Renal cortex interstitium (tissue), 11 donors: ENCODE measurements around the gene KLHL42. TPM values are rescaled to one million over a fixed set of nuclear protein-coding genes. Genes with fewer than 3 reads are reported as not detected.

ENCODE experiments used
- DNase-seq, 11 donors: peaks; one replicate each; pipeline ENCODE4 v3.0.0-alpha.2; 2013; ENCODE audit warnings: low read depth in 9 of 11, low spot score in 4 of 11; ENCODE audit errors: extremely low read depth in 1 of 11
- polyA plus RNA-seq, 3 donors: library from polyadenylated mRNA; unstranded; fragments of 120-200 nt; gene quantifications; one replicate each; pipeline ENCODE4 v1.2.1, GENCODE V29; 2013; ENCODE audit not compliant: insufficient read length in 3 of 3

The KLHL42 gene
- polyA plus RNA-seq, 3 donors: 32.1 to 41.5 (median 36.7) TPM

DNA sequence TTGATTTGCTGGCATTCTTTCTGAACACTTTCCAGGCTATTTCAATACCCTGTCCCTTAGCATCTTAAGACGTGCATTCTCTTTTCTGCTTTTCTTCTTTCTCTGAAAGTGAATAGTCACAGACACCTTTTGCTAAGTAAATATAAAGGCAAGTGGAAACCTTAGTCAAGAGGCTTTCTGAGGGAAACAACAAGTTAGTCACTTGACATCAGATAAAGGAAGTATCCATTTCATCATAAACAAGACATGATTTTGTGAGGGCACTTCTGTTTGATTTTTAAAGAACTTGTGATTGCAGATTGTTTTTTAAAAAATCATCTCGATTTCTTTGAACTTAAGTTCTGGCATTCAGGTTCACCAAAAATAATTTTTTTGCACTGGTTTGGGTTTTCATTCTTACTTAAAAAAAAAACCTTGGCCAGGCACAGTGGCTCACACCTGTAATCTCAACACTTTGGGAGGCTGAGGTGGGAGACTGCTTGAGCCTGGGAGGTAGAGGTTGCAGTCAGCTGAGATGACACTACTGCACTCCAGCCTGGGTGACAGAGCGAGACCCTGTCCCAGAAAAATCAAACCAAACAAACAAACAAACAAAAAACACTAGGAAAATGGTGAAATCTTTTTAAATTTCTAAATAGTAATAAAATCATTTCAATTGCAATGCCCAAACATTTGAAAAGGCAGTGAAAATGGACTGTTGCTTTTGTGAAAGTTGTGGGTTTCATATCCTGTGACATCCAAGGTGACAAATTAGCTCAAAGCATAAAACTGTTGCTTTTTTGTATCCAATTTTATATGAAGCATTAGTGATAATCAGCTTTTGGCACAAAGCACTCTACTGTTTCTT is 8.3 kb upstream of the KLHL42 start:
- DNase-seq: no peak

DNA sequence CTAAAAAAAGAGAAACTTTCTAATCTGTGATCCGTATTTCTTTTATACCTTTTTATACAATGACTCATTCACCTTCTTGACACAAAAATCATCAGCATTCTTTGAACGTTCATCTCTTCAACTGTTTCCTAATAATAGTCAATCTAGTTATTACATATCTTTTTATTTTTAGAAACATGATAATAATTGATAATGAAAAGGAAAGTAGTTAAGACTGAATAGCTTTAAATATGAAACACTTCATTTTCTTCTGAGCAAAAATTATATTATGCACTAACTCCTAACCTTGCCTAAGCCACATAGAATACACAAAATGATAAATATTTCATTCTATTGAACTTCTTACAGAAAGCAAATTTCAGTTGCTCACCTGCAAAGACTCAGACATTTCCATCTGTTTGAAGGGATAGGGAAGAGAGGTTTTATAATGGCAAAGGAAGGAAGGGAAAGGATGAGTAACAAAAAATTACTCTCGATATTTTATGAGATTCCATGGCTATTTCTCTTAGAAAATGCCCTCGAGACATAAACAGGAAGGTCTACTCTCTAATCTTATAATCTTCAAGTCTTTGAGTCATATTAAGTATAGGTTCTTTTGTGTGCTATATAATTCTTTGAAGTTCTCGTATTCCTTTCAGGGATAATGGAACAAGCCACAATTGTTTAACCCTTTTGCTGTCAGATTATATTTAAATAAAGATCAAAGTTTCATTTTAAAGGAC is 7.5 kb upstream of the KLHL42 start:
- no peak for DNase-seq

DNA sequence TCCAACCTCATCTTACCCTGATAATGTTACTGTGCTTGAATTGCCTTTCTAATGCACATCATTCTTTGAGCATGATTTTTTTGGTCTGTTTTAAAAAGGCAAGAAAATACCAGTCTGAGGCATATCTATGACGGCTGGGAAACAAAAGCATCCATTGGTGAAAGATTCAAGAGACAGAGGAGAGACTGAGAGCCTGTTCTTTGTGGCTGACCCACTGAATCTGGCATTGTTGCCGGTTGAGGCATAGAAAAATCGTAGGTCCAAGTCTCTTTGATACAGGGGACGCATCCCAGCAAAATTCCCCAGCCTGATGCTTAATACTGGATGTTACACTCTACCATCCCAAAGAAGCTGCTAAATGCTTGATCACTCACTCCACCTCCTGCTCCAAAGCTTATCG is 2.9 kb upstream of the KLHL42 start:
- no peak for DNase-seq

DNA sequence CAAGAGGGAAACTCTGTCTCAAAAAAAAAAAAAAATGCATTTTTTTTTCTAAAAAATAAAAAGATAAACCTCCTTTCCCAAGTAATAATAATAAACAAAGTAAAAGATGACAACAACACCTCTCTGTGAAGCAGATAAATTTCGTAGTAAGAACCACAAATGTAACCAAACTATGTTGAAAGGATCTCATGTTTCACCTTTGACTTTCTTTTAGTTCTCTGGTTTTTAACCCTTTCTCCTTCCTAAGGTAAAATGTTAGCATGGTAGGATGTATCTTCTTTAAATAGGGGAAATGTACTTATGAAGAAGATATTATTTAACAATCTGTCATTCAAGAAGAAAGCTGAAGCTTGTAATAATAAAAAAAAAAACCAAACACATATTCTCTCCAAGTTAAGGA is 1.8 kb upstream of the KLHL42 start:
- DNase-seq: no peak

DNA sequence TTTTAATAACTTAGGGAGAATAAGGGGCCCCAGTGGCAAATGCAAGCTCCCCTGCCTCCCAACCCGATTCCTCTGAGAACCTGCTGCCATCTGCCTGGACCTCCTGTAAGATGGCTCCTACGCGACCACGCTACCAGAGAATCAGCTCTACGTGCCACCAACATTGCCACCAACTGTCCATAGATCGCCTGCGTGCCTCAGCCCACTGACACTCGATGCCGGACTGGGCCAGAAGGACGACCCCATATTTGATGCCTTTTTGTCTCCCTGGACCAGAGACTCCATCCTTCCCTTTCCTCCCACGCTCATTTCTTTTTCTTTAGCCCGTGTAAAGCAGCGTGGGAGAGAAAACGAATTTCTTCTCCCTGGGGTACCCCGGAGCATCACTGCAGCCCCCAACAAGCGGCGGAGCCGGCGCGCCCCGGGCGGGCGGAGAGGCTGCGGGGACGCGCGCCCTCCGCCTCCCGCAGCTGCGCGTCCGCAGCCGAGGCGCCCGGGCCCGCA is 565 bp upstream of the KLHL42 start:
- peak in 4 of 11 donors; percentile 24 to 26 (median 24) for DNase-seq

DNA sequence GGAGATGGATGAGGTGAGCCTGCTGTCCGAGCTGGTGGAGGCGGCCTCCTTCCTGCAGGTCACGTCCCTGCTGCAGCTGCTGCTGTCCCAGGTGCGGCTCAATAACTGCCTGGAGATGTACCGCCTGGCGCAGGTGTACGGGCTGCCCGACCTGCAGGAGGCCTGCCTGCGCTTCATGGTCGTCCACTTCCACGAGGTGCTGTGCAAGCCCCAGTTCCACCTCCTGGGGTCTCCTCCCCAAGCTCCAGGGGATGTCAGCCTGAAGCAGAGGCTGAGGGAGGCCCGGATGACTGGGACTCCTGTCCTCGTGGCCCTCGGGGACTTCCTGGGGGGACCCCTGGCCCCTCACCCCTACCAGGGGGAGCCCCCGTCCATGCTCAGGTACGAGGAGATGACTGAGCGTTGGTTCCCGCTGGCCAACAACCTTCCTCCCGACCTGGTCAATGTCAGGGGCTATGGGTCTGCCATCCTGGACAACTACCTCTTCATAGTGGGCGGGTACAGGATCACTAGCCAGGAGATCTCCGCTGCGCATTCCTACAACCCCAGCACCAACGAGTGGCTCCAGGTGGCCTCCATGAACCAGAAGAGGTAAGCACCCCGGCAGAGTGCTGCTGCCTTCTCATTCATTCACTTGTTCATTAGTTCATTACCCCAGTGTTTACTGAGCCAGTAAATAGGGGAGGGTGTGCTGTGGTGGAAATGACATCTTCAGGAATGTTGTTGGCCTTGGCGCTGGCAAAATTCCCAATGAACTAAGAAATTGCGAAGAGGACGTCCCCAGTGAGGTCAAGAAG is 777 bp downstream of the KLHL42 start:
- peak in 6 of 11 donors; percentile 14 to 32 (median 23) for DNase-seq

- peak in 1 of 11 donors; percentile 16 for DNase-seq
Measured at GRCh38 chr12:27781680-27782079, 1.6 kb downstream of the KLHL42 start.

- no peak for DNase-seq
Measured at GRCh38 chr12:27782481-27782880, 2.4 kb downstream of the KLHL42 start.

DNA sequence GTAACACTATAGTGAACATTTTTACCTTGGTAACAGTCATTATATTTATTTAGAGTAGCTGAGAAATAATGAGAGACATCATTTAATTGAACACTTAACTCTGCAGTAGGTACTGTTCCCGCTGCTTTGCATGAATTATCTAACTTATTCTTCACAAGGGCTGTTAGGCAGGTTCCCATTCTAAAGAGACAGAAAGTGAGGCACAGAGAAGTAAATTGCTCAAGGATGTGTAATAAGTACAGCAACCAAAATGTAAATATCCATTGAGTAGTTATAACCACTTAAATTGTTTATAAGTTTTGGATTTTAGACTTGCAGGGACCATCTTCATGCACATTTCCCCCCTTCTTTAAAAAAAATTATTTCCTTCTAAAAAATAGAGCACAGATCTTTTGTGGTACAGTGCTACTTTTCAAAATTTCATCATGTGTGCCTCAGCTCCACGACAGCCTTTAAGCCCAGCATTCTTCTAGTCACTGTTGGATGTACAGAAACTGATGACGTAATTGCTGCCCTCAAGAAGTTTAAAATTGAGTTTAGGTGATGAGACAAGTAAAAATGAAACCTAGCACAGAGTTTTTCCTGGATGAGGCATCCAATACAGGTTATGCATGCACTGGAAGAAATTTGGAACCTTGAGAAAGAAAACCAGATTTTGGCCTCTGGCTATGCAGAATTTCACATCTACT is 6.0 kb downstream of the KLHL42 start:
- DNase-seq: no peak

GRCh38 chr12:27787559-27787958 is 7.5 kb downstream of the KLHL42 start:
- DNase-seq: no peak

DNA sequence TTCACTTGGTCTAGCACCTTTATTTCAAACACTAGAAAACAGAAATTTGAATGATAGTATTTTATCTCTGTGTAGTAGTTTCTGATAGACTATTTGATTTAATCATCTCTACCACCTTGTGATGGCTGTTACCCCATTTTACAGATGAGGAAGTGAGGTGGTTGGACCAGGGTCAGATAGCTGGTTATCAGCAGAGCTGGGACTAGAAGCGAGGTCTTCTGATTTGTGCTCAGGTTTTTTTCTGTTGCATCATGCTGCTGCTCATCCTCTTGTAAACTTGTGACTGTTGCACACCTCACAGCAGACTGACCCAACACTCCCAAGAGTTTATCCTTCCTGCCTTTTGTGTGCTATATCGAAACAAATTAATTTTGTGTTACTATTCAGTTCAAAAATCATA is 10.1 kb downstream of the KLHL42 start:
- no peak for DNase-seq

- DNase-seq: no peak
Measured at GRCh38 chr12:27794818-27795584, 15.0 kb downstream of the KLHL42 start.

DNA sequence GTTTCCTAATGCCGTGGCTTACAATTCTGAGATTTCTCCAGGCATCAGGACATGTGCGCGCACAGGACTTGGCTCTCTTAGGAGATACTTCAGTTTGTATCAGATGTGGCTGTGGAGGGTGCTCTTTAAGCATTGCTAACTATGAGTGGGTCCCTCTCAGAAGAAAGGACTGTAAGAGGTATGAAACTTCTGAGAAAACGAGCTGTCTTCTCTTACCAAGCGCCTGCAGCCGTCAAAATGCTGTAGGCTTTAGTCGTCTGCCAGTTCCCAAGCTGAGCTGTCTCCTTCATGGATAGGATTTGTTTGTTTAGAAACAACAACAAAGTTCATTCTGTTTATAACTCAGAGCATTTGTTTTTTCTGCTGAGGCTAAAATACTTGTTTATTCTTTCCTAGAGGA is 16.1 kb downstream of the KLHL42 start:
- no peak for DNase-seq

DNA sequence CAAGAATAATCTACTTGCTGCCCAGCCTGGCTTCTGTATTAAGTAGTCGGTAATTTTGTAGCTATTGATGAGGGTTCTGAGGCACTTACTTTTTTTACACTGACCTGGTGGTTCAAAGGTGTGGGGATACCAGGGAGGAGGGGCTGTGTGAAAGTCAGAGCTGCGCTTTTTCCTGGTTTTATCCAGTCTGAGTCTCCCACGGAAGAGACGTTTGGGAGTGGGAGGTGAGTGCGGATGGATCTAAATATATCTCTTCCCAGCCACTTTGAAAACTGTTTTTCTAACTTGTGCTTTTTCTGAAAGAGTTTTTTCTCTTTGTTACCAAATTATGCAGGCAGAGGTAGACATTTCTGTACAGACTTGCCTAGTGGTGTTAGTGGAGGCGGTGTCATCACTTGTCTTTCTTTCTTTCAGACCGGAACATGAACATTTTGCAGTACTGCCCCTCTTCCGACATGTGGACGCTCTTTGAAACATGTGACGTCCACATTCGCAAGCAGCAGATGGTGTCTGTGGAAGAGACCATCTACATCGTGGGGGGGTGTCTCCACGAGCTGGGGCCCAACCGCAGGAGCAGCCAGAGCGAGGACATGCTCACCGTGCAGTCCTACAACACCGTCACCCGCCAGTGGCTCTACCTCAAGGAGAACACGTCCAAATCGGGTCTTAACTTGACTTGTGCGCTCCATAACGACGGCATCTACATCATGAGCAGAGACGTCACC is 17.4 kb downstream of the KLHL42 start:
- DNase-seq: no peak

DNA sequence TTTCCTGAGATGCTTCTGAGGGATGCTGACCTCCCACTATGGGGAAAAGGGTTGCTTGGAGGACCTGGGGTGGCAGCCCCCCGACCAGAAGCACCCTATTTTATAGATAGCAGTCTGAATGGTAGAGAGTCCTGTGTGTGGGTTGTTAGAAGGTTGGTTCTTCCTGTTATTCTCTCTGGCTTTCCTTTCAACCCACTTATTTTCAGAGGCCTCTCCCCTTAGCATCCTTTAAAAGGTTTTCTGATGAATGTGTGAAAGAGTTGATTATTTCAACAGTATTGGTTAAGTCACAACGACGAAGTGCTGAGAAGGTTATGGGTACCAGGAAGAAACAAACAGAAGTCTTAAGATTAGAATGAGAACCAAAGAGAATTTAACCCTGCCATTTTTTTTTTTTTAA is 20.8 kb downstream of the KLHL42 start:
- no peak for DNase-seq

DNA sequence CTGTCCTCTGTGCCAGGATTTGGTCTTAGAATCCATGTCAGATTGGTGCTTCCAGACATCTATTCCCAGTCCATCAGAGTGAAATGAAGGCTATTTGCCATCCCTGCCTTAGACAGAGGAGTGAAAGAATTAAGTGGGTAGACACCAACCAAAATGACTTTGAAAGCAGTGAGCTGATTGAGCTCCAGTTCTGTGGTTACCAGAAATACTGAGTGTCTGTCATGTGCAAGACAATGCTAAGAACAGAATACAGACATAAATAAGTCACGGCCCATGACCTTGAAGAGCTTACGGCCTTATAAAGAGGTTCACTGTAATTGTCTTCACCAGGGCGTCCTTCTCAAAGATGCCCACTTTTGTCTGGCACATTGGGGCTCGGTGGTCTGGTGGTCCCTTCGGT is 21.6 kb downstream of the KLHL42 start:
- no peak for DNase-seq

DNA sequence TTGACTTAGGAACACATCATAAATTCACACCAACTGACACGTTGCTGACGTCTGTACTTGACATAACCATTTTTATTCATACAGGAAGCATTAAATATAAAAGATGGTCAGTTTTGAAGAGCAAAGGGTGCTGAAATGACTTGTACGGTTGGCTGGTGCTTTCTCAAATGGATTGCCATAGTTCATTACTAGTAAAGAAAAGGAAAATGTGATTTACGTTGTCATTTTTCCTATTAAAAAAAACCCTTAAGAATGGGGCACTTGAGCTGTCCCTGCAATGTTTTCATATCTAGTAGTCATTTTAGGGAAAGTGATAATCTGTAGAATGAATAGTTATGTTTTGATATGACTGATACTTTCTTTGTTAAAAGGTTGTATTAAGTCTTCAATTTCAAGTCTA is 22.5 kb downstream of the KLHL42 start:
- no peak for DNase-seq

DNA sequence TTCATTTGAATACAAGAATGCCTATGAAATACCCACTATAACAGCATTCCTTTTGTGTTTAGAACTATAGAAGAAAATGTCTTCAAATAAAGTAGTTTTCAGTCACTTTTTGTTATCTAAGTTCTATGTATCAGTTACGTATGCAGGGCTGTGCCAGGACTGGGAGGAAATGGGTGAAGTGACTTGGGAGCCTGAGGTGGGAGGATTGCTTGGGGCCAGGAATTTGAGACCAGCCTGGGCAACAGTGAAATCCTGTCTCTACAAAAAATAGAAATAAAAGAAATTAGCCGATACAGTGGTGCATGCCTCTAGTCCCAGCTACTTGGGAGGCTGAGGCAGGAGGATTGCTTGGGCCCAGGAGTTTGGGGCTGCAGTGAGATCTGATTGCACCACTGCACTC is 22.9 kb downstream of the KLHL42 start:
- DNase-seq: no peak
